ENCODE results near the gene MEIKIN. TPM values are rescaled to one million over a fixed set of nuclear protein-coding genes. Genes with fewer than 3 reads are reported as not detected.

MEIKIN gene
- total and polyA plus RNA-seq, 2 of the 13 experiments (the other 11 are each of a cell fraction or from before 2014, with no cell fraction given), result not detected

DNA sequence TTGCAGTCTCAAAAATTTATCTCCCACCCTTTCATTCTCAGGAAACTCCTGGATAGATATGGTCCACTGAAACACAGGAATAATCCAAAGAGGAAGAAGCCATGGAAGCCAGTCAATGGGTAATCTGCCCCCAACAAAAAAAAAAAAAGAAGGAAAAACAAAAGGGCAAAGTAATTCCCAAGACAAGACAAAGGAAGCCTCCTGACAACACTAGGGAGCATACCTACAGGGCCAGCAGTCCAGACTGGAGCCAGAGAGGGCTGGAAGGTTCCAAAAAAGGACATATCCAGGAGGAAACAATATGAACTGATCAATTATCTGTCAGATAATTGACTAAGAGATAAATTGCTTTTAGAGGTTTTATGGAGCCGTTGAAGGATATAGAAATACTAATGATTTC, 161.6 kb downstream of the MEIKIN start:
- peaks cover 24% of the 10 kb centered on the region for H3K4me1 ChIP-seq (ENCODE audit: insufficient read depth, low read length)
- no peak for ATAC-seq
- no peak for DNase-seq (ENCODE audit: low spot score)
- no peaks in the 10 kb centered on the region for H3K27me3 ChIP-seq (ENCODE audit: control insufficient read depth in 1 of 2, insufficient read depth in 2 of 2, low read length in 2 of 2)
- H3K36me3 ChIP-seq (replicated peaks in 1 of 2; ENCODE audit: control insufficient read depth in 1 of 2, insufficient read depth in 2 of 2, low read length in 2 of 2), result no peaks in the 10 kb centered on the region; a peak in 1 of 5 replicates
- H2AFZ ChIP-seq (ENCODE audit: low read length), result no peak overlapping the region
- peaks cover 35% of the 10 kb centered on the region for H4K20me1 ChIP-seq (ENCODE audit: insufficient read depth, low read length)
- H3K4me2 ChIP-seq (ENCODE audit: low read depth, low read length), result no peak overlapping the region
- no peak for TF ChIP-seq TCF7 (IDR thresholded peaks at IDR 0.05; ENCODE audit: low read depth)
- TF ChIP-seq ZNF850 (CRISPR knock-in tag; conservative IDR thresholded peaks at IDR 0.05), result no peak
- no peak for TF ChIP-seq HNF4A (CRISPR knock-in tag; IDR thresholded peaks at IDR 0.05)
- no peak for TF ChIP-seq SRY (CRISPR knock-in tag; IDR thresholded peaks at IDR 0.05)
- no peak for TF ChIP-seq MXD4 (CRISPR knock-in tag; IDR thresholded peaks at IDR 0.05)
- TF ChIP-seq SRSF1 (optimal IDR thresholded peaks at IDR 0.05; ENCODE audit: low read depth, low read length), result no peak
- no peak for TF ChIP-seq GABPB1 (CRISPR knock-in tag; IDR thresholded peaks at IDR 0.05)
- no peak for TF ChIP-seq ZNF564 (CRISPR knock-in tag; IDR thresholded peaks at IDR 0.05)
- intact Hi-C loops (cut with micrococcal nuclease; ENCODE audit: unreplicated experiment), result no loop called here
- CTCF ChIA-PET (ENCODE audit: low intra/inter-chr PET ratio, low total read pairs), result no interaction called here
- H3K9me3 ChIP-seq (ENCODE audit: low read length), result no peaks in the 10 kb centered on the region
- WGBS (ENCODE audit: low lambda C conversion rate), result 92% methylated on average over 1 of the region's 1 CpG
- H3K79me2 ChIP-seq (ENCODE audit: insufficient read depth, low read length), result peaks cover 86% of the 10 kb centered on the region
- BruUV-seq (replicated peaks), result no TSS peak
- in situ Hi-C loops (cut with HindIII; ENCODE audit: extremely low pct_ligation_motif_present, low pct_unique_long_range_greater_than_20kb), result no loop called here
- no peak overlapping the region for H3K27ac ChIP-seq (ENCODE audit: extremely low read length, insufficient read depth, low read length)
- POLR2A ChIA-PET, result interaction anchor here (2.3 kb wide), 1 partner anchor 13 kb away, joined by 7 read pairs; the partner anchor contains the start of gene FNIP1
- no peak overlapping the region for H3K9ac ChIP-seq (ENCODE audit: insufficient read depth, low read depth, low read length)
- no peak for FAIRE-seq
- no peak overlapping the region for H3K4me3 ChIP-seq (replicated peaks in 1 of 3; ENCODE audit: insufficient read depth in 1 of 3, low read depth in 2 of 3, low read length in 3 of 3)

DNA sequence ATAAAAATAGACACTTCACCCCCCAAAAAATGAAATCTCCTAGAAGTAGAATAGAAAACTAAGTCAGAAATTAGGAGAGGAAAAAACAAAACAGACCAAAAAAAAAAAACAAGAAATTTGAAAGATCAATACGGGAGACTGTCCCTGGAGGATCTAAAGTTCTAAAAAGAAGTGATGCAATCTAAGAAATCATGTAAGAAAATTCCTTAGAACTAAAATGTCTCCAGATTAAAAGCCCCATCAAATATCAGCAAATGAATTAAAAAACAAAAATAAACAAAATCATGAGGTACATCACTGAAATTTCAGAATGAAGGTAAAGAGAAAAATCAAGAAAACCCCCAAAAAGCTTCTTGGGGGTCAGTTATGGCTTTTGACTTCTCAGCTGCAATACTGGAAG, 162.1 kb downstream of the MEIKIN start:
- FAIRE-seq (no peak), ATAC-seq (no peak), DNase-seq (ENCODE audit: low spot score) (no peak)
- Histone ChIP-seq H3K9ac (ENCODE audit: insufficient read depth, low read depth, low read length) (no peak overlapping the region), H3K4me1 (ENCODE audit: insufficient read depth, low read length) (peaks cover 24% of the 10 kb centered on the region), H3K4me3 (replicated peaks in 1 of 3; ENCODE audit: insufficient read depth in 1 of 3, low read depth in 2 of 3, low read length in 3 of 3) (no peak overlapping the region), H3K79me2 (ENCODE audit: insufficient read depth, low read length) (peaks cover 82% of the 10 kb centered on the region), H2AFZ (ENCODE audit: low read length) (no peak overlapping the region), H3K27me3 (ENCODE audit: control insufficient read depth in 1 of 2, insufficient read depth in 2 of 2, low read length in 2 of 2) (no peaks in the 10 kb centered on the region), H3K4me2 (ENCODE audit: low read depth, low read length) (no peak overlapping the region), H3K9me3 (ENCODE audit: low read length) (no peaks in the 10 kb centered on the region), H4K20me1 (ENCODE audit: insufficient read depth, low read length) (peaks cover 34% of the 10 kb centered on the region), H3K36me3 (replicated peaks in 1 of 2; ENCODE audit: control insufficient read depth in 1 of 2, insufficient read depth in 2 of 2, low read length in 2 of 2) (no peaks in the 10 kb centered on the region; a peak in 1 of 5 replicates), H3K27ac (ENCODE audit: extremely low read length, insufficient read depth, low read length) (no peak overlapping the region)
- 89% methylated on average over 1 of the region's 1 CpG for WGBS (ENCODE audit: low lambda C conversion rate)
- POLR2A ChIA-PET, result no interaction called here
- no TSS peak for BruUV-seq (replicated peaks)
- CTCF ChIA-PET (ENCODE audit: low intra/inter-chr PET ratio, low total read pairs), result no interaction called here
- intact Hi-C loops (cut with micrococcal nuclease; ENCODE audit: unreplicated experiment) (no loop called here), in situ Hi-C loops (cut with HindIII; ENCODE audit: extremely low pct_ligation_motif_present, low pct_unique_long_range_greater_than_20kb) (no loop called here)
- TF ChIP-seq, protein P1, sequence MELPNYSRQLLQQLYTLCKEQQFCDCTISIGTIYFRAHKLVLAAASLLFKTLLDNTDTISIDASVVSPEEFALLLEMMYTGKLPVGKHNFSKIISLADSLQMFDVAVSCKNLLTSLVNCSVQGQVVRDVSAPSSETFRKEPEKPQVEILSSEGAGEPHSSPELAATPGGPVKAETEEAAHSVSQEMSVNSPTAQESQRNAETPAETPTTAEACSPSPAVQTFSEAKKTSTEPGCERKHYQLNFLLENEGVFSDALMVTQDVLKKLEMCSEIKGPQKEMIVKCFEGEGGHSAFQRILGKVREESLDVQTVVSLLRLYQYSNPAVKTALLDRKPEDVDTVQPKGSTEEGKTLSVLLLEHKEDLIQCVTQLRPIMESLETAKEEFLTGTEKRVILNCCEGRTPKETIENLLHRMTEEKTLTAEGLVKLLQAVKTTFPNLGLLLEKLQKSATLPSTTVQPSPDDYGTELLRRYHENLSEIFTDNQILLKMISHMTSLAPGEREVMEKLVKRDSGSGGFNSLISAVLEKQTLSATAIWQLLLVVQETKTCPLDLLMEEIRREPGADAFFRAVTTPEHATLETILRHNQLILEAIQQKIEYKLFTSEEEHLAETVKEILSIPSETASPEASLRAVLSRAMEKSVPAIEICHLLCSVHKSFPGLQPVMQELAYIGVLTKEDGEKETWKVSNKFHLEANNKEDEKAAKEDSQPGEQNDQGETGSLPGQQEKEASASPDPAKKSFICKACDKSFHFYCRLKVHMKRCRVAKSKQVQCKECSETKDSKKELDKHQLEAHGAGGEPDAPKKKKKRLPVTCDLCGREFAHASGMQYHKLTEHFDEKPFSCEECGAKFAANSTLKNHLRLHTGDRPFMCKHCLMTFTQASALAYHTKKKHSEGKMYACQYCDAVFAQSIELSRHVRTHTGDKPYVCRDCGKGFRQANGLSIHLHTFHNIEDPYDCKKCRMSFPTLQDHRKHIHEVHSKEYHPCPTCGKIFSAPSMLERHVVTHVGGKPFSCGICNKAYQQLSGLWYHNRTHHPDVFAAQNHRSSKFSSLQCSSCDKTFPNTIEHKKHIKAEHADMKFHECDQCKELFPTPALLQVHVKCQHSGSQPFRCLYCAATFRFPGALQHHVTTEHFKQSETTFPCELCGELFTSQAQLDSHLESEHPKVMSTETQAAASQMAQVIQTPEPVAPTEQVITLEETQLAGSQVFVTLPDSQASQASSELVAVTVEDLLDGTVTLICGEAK (IDR thresholded peaks at IDR 0.05), result no peak
- TF ChIP-seq, protein P1 (CRISPR knock-in tag; IDR thresholded peaks at IDR 0.05), result no peak
- TF ChIP-seq MLLT10 (CRISPR knock-in tag; IDR thresholded peaks at IDR 0.05) (no peak), NRL (CRISPR knock-in tag; IDR thresholded peaks at IDR 0.05; ENCODE audit: borderline replicate concordance) (no peak), HOXD1 (CRISPR knock-in tag; IDR thresholded peaks at IDR 0.05) (no peak)
